AG04450 (cell line): ENCODE data around the gene E2F3. TPM values are rescaled to one million over a fixed set of nuclear protein-coding genes. Genes with fewer than 3 reads are reported as not detected.
A peak's percentile ranks its signal among the peaks of the same experiment; 100 is the strongest.

Experiments used
- CTCF ChIA-PET: fragments of 300-600, 350-600 bp; formaldehyde crosslinking; extraction: SDS; loops from one replicate; lab custom pipeline; 2022; ENCODE audit warnings: antibody characterized with exemption, inconsistent platforms; lab: Charles Lee
- POLR2A ChIA-PET: fragments of 350-600 bp; formaldehyde crosslinking; extraction: SDS; loops from one replicate; lab custom pipeline; 2021; ENCODE audit warnings: antibody characterized with exemption, inconsistent platforms; lab: Yijun Ruan, JAX
- DNase-seq: peaks from one replicate; pipeline ENCODE4 v3.0.0-alpha.2; 2011; ENCODE audit warnings: low read depth, low spot score
- H3K27ac ChIP-seq: one replicate; pipeline ENCODE4 v1.5.1; 2012; ENCODE audit warnings: low read depth, low read length, control low read depth
- H3K27me3 ChIP-seq: one replicate; pipeline ENCODE4 v1.6.0; 2012; ENCODE audit warnings: low read length; ENCODE audit not compliant: control insufficient read depth, insufficient read depth
- H3K4me3 ChIP-seq: 2 replicates; pipeline ENCODE4 v1.5.1; 2011; ENCODE audit warnings: mild to moderate bottlenecking, low read depth, low read length, control low read depth
- H3K9me3 ChIP-seq: 2 replicates; pipeline ENCODE4 v1.5.1; 2012; ENCODE audit warnings: low read length; ENCODE audit not compliant: control insufficient read depth, insufficient read depth
- polyA plus RNA-seq: library from polyadenylated mRNA; depleted of rRNA; stranded (reverse); fragments of >200 nt; gene quantifications from 2 replicates; pipeline ENCODE4 v1.2.3, GENCODE V29; 2011
- TF ChIP-seq, protein P1 (sequence below): IDR thresholded peaks from 2 replicates; pipeline ENCODE4 v1.5.1; 2011; ENCODE audit warnings: low read depth, low read length, control low read depth, inconsistent platforms

The E2F3 gene
- polyA plus RNA-seq, 1 experiment = 10.7 TPM

GRCh38 chr6:20400456-20401204, 1.0 kb upstream of the E2F3 start:
- peak overlapping the region; percentile 11 for H3K27ac ChIP-seq
- TF ChIP-seq, protein P1, sequence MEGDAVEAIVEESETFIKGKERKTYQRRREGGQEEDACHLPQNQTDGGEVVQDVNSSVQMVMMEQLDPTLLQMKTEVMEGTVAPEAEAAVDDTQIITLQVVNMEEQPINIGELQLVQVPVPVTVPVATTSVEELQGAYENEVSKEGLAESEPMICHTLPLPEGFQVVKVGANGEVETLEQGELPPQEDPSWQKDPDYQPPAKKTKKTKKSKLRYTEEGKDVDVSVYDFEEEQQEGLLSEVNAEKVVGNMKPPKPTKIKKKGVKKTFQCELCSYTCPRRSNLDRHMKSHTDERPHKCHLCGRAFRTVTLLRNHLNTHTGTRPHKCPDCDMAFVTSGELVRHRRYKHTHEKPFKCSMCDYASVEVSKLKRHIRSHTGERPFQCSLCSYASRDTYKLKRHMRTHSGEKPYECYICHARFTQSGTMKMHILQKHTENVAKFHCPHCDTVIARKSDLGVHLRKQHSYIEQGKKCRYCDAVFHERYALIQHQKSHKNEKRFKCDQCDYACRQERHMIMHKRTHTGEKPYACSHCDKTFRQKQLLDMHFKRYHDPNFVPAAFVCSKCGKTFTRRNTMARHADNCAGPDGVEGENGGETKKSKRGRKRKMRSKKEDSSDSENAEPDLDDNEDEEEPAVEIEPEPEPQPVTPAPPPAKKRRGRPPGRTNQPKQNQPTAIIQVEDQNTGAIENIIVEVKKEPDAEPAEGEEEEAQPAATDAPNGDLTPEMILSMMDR = peak; percentile 47
- H3K27me3 ChIP-seq = no peaks in the 10 kb centered on the region
- no peaks in the 10 kb centered on the region; the same call in none of the 2 replicates for H3K9me3 ChIP-seq
- ChIA-PET CTCF (interaction anchor here (0.6 to 2.4 kb wide), 5 partner anchors 83 to 130 kb away, joined by 3 to 9 read pairs (median 3); no protein-coding TSS in a partner anchor), POLR2A (no interaction called here)
- H3K4me3 ChIP-seq = peak overlapping the region; percentile 87
- no peak for DNase-seq

GRCh38 chr6:20402092-20402341, 338 bp downstream of the E2F3 start:
- no peak for DNase-seq
- H3K4me3 ChIP-seq = peak overlapping the region; percentile 85
- H3K27ac ChIP-seq = peak overlapping the region; percentile 65
- CTCF ChIA-PET = interaction anchor here (2.4 kb wide), 1 partner anchor 126 kb away, joined by 8 read pairs; no protein-coding TSS in a partner anchor
- no peaks in the 10 kb centered on the region for H3K27me3 ChIP-seq
- H3K9me3 ChIP-seq = no peaks in the 10 kb centered on the region; the same call in none of the 2 replicates
- POLR2A ChIA-PET = no interaction called here
- TF ChIP-seq, protein P1 = no peak

DNA sequence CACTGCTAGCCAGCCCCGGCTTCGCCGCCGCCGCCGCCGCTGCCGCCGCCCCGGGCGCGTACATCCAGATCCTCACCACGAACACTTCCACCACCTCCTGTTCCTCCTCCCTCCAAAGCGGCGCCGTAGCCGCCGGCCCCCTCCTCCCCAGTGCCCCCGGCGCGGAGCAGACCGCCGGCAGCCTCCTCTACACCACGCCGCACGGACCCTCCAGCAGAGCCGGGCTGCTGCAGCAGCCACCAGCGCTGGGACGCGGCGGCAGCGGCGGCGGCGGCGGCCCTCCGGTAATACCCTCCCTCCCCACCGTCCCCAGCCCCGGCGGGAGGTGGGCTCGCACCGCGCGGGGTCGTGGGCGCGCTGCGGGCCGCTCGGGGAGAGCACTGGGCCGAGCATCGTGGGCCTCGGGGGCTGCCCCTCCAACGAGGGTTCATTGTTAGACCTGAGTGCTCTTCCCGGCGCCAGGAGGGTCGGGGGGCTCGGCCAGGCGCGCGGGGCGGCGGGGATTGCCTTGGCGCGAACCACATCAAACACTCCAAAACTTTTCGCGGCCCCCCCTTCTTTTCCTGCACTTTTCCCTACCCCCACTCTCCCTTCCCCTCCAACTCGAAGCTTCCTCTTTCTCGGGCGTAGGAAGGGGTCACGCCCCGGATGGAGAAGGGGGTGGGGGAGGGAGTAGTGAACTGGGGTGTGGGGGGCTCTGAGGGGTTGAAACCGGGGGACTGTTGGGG, 827 bp downstream of the E2F3 start:
- H3K4me3 ChIP-seq = peak overlapping the region; percentile 85
- CTCF ChIA-PET = interaction anchor here (0.6 kb wide), 2 partner anchors 110 to 310 kb away, joined by 3 read pairs; no protein-coding TSS in a partner anchor
- no peaks in the 10 kb centered on the region; the same call in none of the 2 replicates for H3K9me3 ChIP-seq
- POLR2A ChIA-PET = interaction anchor here (0.6 to 1.0 kb wide), 7 partner anchors 11 to 741 kb away, joined by 3 to 8 read pairs (median 4); no protein-coding TSS in a partner anchor
- TF ChIP-seq, protein P1 = no peak
- peak overlapping the region; percentile 57 for H3K27ac ChIP-seq
- no peak for DNase-seq
- no peaks in the 10 kb centered on the region for H3K27me3 ChIP-seq

DNA sequence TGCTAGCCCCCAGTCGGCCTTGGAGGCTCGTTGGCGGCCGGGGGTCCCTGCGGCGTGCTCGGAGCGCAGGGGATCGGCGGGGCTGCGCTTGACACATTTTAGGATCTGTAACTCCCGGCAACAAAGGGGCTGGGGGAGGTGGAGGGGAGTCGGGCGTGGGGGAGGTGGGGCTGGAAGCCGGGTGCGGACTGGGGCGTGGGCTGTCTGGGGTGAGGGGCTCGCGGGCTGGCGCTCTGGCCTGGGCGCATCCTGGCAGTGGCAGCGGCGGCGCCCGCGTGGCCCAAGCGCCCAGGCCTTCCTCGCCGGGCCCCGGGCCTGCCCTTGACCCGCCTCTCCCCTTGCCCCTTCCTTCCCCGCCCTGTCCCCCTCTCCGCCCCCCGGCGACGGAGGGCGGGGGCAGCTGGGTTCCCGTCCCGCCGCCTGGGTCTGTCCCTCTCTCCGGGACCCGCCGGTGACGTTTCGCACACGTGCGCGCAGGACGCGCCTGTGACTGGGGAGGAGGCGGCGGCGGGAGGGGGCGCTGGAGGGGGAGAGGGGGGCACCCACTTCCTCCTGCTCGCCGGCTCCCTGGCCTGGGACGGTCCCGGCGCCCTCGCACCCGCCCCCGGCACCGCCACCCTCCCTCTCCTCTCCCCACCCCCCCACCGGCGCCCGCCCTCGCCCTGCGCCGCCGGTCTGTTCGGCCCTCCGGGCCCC, 1.5 kb downstream of the E2F3 start:
- no peaks in the 10 kb centered on the region; the same call in 1 of the 2 replicates for H3K9me3 ChIP-seq
- no peak for DNase-seq
- ChIA-PET CTCF (interaction anchor here (1.6 to 2.8 kb wide), 6 partner anchors 36 to 145 kb away, joined by 5 to 44 read pairs (median 11); no protein-coding TSS in a partner anchor), POLR2A (interaction anchor here (0.6 to 1.0 kb wide), 6 partner anchors 11 to 199 kb away, joined by 3 to 8 read pairs (median 6); no protein-coding TSS in a partner anchor)
- TF ChIP-seq, protein P1 = no peak
- H3K27me3 ChIP-seq = no peaks in the 10 kb centered on the region
- H3K27ac ChIP-seq = peak overlapping the region; percentile 90
- H3K4me3 ChIP-seq = peak overlapping the region; percentile 85
